Measurements from ENCODE around the gene WDHD1. TPM values are rescaled to one million over a fixed set of nuclear protein-coding genes. Genes with fewer than 3 reads are reported as not detected.
"Not testable (repeated sequence)": the region's sequence is repeated elsewhere in the genome, so short reads cannot be mapped to it uniquely, and the experiment has no call there.

WDHD1 gene
- polyA plus RNA-seq, 1 donor = 24.9 TPM

- no peak for DNase-seq
These were observed 120.8 kb downstream of the WDHD1 start for GRCh38 chr14:54906075-54906474.

GRCh38 chr14:54902521-54903420 lies 124.1 kb downstream of the WDHD1 start, which contains the start of gene GCH1:
Gene GCH1 (minus strand): TSS chr14:54902826. CDS start chr14:54902663, 163 bp downstream.
- peak; percentile 76 for DNase-seq

GRCh38 chr14:54902143-54902520 lies 124.8 kb downstream of the WDHD1 start:
- DNase-seq = no peak

GRCh38 chr14:54901380-54902142 lies 125.3 kb downstream of the WDHD1 start:
- DNase-seq = no peak

GRCh38 chr14:54899573-54899972 lies 127.3 kb downstream of the WDHD1 start:
- no peak for DNase-seq

- DNase-seq = not testable (repeated sequence)
These were observed 128.9 kb downstream of the WDHD1 start for GRCh38 chr14:54897809-54898555.

GRCh38 chr14:54895683-54896082 lies 131.2 kb downstream of the WDHD1 start:
- no peak for DNase-seq

- DNase-seq = no peak
These were observed 131.9 kb downstream of the WDHD1 start for GRCh38 chr14:54894995-54895394.

- no peak for DNase-seq
These were observed 133.6 kb downstream of the WDHD1 start for GRCh38 chr14:54893151-54893760.

- DNase-seq = no peak
These were observed 135.2 kb downstream of the WDHD1 start for GRCh38 chr14:54891471-54892245.

GRCh38 chr14:54890788-54891187 lies 136.1 kb downstream of the WDHD1 start:
- no peak for DNase-seq

GRCh38 chr14:54889919-54890318 lies 137.0 kb downstream of the WDHD1 start:
- DNase-seq = no peak

Other genes with a start within 250 kb of the WDHD1 start
- 10.0 TPM for gene GCH1, start 124.3 kb downstream of the WDHD1 start, polyA plus RNA-seq (ENCODE audit: insufficient read length)
- 23.3 TPM for gene SOCS4, start 137 bp upstream of the WDHD1 start, polyA plus RNA-seq (ENCODE audit: insufficient read length)
- 106 TPM for gene MAPK1IP1L, start 24.5 kb upstream of the WDHD1 start, polyA plus RNA-seq (ENCODE audit: insufficient read length)
- gene LGALS3, start 102.2 kb upstream of the WDHD1 start, polyA plus RNA-seq (ENCODE audit: insufficient read length) = 14.3 TPM
- 49.9 TPM for gene DLGAP5, start 164.5 kb upstream of the WDHD1 start, polyA plus RNA-seq (ENCODE audit: insufficient read length)
- 39.7 TPM for gene FBXO34, start 244.3 kb upstream of the WDHD1 start, polyA plus RNA-seq (ENCODE audit: insufficient read length)

All from left kidney (tissue), 2 donors.